ENCODE data around the gene MYEOV. TPM values are rescaled to one million over a fixed set of nuclear protein-coding genes. Genes with fewer than 3 reads are reported as not detected.

MYEOV gene
- total RNA-seq, 1 donor from 2014 or later = 0.72 TPM

DNA sequence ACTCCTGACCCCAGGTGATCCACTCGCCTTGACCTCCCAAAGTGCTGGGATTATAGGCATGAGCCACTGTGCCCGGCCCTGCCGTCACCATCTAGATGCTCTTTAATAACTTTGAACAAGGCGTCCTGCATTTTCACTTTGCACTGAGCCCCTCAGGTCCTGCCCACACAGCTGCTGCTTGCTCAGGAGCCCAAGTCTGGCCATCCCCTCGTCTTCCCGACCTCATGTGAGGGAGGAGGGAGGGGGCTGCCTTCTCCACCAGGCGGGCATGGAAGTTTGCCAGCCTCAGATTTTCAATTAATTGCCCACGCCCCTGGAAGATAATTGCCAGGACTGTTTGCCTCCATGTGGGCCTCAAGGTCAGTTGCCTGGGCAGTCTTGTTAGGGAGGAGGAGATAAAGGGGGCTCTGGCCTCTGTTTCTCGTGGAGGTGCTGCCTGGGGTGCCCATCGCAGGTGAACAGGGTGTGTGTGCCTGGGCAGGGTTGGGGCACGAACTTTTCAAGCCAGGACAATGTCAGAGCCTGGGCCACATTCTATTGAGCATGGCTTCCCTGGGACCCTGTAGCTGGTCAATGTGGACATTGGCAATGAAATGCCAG, 27.9 kb upstream of the MYEOV start:
- DNase-seq (ENCODE audit: low spot score) = no peak

DNA sequence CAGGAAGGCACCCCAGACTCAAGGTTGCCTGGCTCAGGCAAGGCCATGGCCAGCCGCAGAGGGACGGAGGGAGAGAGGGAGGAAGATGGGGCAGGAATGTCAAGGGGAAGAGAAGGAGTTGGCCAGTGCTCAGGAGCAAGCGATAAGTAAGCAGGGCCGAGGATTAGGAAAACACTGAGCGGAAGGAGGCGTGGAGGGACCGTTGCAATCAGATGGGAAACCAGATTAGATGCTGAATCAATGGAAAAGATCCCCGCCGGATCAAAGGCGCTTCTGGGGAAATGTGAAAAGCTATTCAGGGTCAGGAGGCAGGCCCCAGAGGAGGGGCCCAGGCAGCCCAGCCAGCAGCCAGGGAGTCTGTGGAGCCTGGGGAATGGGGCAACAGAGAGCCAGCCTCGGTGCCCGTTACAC, 26.6 kb upstream of the MYEOV start:
- DNase-seq (ENCODE audit: low spot score) = no peak

DNA sequence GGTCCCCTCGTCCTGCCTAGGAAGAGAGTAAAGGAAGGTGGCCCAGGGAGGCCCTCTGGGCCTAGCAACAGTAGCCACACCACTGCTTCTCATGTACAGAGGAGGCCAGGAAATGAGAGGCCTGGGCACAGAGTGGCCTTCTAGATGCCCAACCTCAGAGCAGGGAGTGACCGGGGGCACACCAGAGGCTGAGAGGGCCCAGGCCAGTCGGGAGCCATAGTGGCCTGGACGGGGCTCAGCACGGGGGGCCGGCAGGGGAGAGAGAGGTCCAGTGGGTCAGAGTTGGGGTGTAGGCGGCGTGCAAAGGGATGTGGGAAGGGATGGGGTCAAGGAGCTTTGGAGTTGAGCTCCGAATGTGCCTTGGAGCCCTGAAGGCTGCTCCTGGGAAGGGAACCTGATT, 25.0 kb upstream of the MYEOV start:
- DNase-seq (ENCODE audit: low spot score) = no peak

DNA sequence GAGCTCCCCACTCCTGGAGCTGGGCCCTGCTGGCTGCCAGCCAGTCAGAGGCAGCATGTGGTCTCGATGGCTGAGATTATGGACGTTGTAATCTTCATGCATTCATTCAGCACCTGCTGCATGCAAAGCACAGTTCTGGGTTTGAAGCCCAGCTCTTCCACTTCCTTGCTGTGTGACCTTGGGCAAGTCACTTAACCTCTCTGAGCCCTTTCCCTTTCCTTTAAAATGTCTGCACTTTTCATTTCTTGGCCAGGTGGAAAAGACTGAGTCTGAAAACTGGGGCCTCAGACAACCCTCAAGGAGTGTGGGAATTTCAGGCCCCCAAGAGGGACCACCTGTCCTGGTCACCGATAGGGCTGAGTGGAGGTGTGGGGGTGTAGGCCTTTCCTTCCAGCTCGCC, 24.6 kb upstream of the MYEOV start:
- no peak for DNase-seq (ENCODE audit: low spot score)

DNA sequence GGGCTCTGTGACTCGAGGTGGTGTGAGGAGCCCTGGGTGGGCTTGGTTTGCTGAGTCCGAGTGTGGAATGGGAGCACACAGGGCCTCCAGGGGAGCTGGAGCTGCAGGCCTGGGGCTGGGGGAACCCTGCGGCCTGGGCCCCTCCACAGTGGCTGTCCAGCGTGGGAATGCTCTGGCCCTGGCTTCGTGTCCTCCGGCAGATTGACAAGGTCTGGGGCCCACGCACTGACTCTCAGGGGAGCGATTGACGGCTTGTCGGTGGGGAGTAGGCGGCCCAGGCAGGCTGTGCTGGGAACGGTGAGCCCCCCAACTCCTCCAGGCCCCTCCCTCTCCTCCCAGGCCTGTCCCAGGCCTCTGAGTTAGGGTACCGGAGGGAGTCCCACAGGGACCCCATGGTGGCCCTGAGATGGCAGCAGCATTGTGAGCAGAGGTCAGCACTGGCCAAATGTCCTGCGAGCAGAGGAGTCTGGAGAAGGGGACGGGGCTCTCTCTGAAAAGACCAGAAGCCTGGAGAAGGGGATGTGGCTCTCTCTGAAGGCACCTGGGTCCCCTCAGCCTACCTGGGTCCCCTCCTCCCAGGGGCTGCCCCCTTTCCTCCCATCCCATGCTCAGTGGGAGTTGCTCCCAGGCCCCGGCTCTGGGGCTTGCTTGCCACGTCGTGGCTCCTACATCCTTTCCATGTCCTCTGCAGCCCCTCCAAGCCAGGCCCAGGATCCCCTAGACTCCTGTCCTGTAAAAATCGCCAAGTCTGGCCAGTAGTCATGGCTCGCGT, 23.8 kb upstream of the MYEOV start:
- DNase-seq (ENCODE audit: low spot score) = no peak

DNA sequence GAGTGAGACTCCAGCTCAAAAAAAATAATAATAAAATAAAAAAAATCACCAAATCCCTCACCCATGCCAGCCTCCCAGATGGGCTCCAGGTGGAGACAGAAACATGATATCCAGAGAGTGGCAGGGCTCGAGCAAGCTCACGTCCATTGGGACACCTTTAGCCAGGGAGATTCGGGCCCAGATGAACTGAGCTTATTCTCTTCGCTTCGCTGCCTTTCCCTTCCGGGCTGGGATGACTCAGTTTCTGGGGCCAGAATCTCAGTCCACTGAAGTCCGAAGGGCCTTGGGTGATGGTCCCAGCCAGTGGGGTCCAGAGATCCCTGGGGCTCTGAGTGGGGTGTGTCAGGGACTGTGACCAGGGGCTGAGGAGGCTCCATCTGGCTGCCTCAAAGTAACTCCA, 23.0 kb upstream of the MYEOV start:
- DNase-seq (ENCODE audit: low spot score) = no peak

DNA sequence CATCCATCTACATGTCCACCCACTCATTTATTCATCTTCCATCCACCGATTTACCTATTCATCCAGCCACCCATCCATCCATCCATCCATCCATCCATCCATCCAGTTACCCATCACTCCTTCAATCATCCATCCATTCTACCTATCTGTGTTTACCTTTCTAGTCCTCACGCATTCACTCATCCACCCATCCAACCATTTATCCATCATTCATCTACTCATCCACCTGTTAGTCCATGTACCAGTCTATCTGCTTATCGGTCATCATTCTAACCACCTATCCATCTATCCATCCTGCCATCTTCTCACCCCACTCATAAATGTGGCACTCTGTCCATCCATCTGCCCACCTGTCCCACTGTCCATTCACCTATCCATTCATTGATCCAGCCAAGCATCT, 21.9 kb upstream of the MYEOV start:
- no peak for DNase-seq (ENCODE audit: low spot score)

DNA sequence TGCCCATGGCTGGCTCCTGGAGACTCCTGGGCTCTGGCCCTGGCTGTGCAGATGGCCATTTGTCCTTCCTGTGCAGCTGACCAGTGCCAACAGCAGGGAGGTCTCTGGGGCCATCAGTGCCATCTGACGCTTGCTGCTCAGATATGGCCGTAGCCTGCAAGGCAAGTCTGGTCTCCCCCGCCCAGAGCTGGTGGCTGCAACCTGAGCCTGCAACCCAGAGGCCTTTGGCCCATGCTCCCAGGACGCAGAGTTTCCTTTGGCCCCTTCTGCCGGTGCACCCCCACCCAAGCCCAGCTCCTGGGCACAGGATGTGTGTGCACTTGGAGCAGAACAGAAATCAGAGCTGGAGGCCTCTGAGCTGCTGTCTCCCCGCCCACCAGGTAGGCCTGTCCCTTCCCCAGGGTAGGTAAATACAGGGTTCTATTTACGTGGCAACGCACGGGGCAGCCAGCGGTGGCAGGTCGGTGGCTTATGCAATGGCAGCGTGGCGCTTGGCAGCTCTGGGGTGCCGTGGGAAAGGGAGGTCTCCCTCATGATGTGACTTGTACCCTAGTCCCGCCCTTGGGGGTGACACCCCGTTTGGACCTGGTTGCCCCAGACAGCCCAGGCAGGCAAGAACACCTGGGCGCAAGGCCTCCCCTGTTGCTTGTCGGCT, 21.0 kb upstream of the MYEOV start:
- DNase-seq (ENCODE audit: low spot score) = no peak

DNA sequence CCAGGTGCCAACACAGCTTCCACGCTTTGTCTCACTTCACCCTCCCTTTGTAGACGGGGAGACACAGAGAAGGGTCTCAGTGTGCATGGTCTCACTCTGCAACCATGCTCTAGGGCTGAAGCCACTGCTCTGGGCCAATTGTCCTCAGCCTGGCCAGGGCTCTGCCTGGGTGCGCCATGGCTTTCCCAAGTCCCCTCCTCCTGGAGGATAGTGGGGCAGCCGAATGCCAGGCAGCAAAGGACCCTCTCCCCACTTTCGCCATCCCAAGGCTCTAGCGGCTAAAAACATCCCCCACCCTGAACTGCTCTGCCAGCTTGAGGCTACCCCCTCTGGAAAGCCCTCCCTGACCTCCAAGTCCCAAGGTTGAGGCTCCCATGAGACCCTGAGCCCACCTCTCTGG, 20.4 kb upstream of the MYEOV start:
- no peak for DNase-seq (ENCODE audit: low spot score)

DNA sequence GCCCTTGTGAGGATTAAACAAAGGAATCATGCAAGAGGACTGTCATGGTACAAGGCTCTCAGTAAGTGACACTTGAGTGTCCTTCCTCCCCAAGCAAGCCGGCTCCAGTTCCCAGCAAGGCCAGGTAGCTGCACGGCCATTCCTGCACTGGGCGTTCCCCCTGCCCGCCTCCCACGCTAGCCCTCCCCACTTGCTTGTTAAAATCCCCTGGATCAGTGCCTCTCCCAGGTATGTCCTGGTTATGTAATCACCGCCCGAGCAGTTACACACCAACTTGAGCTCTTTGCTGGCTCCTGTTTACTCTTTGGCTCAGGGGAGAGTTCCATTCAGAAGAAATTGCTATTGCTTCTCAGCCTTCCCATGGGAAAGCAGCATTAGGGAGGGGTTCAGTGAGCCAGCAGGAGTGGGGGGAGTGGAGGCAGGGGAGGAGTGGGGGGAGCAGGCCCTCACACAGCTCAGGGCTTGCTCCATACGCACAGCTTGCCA, 19.4 kb upstream of the MYEOV start:
- peak; percentile 79 for DNase-seq (ENCODE audit: low spot score)

DNA sequence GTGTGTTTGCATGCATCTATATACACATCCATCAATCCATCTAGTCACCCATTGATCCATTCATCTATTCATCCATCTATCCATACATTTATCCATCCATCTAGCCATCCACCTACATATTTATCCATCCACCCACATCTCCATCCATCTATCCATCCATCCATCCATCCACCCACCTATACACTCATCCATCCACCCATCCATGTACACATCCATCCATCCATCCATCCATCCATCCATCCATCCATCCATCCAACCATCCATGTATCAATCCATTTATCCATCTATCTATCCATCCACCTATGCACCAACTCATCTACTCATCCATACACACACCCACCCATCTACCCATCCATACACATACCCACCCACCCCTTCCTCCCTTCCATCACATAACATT, 18.8 kb upstream of the MYEOV start:
- DNase-seq (ENCODE audit: low spot score) = no peak

DNA sequence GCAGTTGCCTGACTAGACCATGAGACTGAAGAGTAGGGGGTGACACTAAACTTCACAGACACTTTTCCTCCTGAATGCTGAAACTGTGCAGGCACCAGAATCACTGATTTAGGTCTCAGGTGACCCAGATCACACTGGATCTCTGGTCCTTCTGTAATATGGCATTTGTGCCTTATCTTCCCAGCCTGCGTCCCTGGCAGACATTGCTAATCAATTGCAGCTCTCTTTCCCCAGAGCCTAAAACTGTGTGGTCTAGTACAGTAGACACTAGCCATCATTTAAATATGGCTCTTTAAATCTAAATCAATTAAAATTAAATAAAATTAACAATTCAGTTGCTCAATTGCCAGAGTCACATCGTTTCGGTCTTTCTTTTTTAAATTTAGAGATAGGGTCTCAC, 17.8 kb upstream of the MYEOV start:
- no peak for DNase-seq (ENCODE audit: low spot score)

DNA sequence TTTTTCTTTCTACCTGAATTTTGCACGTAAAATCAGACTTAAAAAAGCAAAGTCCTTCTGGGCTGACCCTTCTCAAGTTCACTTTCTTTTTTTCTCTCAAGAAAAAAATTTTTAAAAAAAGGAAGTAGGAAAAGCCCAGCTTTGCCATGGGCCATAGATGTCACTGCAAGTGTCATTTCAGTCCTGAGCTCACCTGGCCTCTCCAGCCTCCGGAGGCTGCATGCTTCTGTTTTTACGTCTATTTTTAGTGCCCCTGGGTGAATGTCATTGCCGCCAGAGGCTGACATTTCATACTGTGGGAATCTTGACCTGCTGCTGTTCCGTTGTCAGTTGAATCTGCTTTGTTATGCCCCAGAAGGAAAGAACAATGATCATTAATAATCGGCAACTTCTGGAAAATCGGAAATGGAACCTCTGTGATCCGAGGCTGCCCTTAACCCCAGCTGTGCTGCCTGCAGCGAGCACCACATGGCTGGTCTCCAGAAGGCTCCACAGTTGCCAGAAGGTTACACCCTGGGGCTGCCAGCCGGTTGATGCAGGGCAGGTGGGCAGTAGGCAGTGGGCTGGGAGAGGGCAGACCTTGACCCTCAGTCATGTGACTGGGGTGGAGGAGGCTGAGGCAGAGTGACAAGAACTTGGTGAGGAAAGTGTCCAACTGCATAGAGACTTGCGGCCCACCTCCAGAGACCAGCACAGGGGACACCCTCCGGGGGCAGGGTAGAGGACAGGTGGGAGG, 16.7 kb upstream of the MYEOV start:
- no peak for DNase-seq (ENCODE audit: low spot score)

DNA sequence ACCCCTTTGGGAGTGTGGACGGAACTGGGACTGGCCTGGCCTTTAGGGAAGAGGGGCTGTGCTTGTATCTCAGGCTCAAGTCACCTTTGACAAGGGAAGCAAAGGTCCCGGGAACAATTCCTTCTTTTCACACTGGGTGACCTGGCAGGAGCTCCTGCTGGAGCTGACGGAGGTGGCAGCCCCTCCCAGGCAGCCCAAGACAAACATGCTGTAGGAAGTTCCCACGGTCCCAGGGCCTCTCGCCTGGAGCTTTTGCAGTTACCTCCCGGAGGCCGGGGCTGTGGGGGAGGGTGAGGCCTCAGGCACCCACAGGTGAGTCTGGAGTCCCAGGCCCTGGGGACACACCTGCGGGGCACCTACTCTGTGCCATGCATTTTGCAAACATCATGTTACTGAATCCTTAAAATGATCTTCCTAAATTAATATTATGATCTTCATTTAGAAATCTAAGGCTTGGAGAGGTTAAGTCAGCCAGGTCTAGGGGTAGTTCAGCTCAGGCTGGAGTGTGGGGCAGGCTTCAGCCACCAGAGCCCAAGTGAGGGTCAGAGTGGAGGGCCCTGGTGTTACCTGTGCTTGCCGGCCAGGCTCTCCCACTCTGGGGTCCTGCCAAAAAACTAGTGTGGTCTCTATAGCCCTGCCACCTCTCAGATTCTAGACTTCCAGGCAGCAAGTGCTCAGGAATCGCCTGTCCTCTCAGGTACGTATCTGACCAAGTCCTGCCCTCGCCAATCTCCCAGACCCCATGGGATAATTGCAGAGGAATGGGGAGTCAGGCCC, 15.7 kb upstream of the MYEOV start:
- peak; percentile 56 for DNase-seq (ENCODE audit: low spot score)

DNA sequence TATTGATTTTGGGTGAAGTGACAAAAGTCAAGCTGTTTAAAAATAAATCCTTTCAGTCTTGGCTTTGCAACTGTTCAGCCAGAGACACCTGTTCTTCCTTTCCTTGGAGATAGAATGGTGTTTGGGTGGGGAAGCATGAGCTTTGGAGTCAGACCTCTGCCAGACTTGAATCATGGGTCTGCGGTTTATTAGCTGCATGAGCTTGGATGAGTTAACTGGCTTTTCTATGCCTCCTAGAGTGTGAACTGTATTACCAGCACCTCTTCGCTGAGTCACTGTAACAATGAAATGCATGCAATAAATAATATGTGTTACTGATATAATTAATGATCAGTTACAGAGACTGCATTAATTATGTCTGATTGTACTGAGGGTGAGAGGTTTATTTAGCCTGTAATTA, 13.5 kb upstream of the MYEOV start:
- DNase-seq (ENCODE audit: low spot score) = no peak

DNA sequence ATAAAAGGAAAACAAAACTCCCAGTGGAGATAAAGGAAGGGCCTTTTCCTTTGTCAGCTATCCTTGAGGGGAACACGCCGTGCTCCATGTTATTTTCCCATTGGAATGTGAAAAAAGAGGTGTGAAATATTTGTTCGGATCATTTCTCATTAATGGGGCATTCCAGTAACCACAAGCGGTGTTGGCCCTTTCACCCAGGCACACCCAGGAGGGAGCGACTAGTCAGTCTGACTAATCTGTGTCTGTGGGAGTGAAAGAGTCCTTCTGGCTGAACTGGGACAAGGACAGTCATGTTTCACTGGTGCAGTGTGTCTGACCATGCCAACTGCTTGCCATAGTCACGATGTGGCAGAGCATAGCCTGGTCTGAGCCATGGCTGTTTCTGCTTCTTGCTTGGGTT, 13.0 kb upstream of the MYEOV start:
- DNase-seq (ENCODE audit: low spot score) = no peak

DNA sequence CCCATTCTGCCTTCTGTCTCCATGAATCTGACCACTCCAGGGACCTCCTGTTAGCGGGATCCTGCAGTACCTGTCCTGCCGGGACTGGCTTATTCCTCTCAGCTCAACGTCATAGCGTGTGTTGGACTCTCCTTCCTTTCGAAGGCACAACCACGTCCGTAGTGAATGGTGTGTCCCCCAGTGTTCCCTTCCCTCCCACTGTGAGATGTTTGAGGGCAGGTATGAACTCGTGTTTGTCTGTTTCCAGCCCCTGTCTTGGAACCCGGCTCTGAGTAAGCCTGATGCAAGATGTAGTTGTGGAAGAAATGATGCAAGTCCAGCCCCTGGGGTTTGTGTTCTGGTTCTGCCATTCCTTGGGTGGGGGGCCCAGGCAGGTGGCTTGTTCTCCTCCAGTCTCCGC, 10.5 kb upstream of the MYEOV start:
- no peak for DNase-seq (ENCODE audit: low spot score)

DNA sequence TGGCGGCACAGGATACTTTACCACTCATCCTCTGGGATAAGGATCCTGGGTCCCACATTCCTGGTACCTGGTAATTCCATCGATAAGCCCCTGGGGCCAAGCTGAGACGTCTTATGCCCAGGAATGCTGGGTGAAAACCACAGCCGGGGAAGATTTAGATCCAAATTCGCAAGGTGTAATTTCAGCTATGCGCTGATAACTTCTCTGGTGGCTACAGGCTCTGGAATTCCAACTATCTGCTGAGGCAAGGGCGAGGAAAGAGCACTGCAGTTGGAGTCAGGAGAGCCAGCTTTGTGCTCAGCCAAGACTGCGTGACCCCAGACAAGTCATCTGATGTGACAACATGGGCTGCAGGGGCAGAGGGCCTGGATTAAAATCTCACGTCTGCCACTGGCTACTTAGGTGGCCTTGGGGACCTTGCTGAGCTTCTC, 9.9 kb upstream of the MYEOV start:
- DNase-seq (ENCODE audit: low spot score) = no peak

DNA sequence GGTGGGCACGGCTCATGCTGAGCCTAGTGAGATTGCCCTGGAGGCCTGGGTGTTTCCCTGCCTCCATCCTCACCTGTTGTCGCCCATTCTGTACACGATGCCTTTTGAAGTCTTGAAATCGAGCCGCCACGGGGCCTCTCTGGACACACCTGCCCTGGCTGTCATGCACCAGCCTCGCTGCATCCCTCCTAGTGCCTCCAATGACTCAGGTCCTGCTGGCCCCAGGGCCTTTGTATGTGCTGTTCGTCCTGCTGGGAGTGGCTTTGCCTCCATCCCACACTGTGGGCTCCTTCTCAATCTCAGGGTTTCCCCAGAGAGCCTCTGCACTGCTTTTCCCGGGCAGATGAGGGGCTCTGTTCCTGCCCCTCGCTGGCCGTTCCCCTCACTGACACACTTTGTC, 8.9 kb upstream of the MYEOV start:
- no peak for DNase-seq (ENCODE audit: low spot score)

DNA sequence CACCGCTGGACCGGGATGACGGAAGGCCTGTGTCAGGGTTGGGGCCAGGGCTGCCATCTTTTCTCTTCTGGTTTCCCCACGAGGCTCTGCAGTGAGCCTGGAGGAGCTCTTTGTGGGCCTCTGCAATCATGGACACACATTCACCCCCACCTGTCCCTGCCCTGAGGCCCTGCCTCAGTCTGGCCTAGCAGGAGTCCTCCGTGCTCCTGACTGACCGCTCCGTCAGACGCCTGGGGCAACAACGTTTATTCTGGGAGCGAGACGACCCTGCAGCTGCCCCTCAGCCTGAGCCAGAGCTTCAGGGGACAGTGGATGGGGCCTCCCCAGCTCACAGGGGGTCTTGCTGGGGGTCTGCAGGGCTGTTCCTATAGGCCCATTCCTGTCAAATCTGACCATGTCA, 8.2 kb upstream of the MYEOV start:
- no peak for DNase-seq (ENCODE audit: low spot score)
